ENCODE results near the gene MRPL20.
"Not testable (repeated sequence)": the region's sequence is repeated elsewhere in the genome, so short reads cannot be mapped to it uniquely, and the experiment has no call there.

GRCh38 chr1:1456683-1457255 is 49.7 kb upstream of the MRPL20 start:
- TF ChIP-seq EZH2 (IDR thresholded peaks at IDR 0.05; ENCODE audit: low read length); CTCF (optimal IDR thresholded peaks at IDR 0.05 in 1 of 3, IDR thresholded peaks at IDR 0.05 in 1 of 3, conservative IDR thresholded peaks at IDR 0.05 in 1 of 3; ENCODE audit: extremely low read depth in 1 of 3, insufficient read depth in 2 of 3, low read length in 3 of 3): not testable (repeated sequence)

All from keratinocyte (primary cell).